Suppressor macrophage treated with lipopolysaccharide for 4 hours (primary cell): ENCODE results near the gene SEC24D.

Experiments used
- DNase-seq: peaks from one replicate; pipeline ENCODE4 v3.0.0-alpha.2; 2020

The SEC24D gene

GRCh38 chr4:118772081-118772766 is 63.7 kb downstream of the SEC24D start:
- DNase-seq = peak; percentile 48

DNA sequence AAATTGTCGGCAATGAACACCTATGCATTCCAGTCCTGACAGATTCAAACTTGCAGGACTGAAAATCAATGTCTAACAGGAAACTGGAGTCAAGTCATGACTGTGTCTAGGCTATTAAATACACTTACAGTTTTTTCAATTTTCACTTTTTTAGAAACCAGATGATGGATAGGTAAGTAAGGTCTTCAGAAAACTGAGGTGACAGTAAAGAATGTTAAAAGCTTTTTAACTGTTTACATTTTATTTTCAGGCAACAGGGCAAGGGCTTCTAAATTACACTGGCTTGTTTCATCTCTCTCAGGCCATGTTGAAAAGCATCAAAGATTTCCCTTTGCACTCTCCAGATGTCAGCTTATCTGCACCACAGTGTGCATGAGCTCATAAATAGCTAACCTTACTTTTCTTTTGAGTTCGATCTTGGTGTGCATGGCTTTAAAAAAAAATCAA is 65.2 kb downstream of the SEC24D start:
- DNase-seq = no peak

DNA sequence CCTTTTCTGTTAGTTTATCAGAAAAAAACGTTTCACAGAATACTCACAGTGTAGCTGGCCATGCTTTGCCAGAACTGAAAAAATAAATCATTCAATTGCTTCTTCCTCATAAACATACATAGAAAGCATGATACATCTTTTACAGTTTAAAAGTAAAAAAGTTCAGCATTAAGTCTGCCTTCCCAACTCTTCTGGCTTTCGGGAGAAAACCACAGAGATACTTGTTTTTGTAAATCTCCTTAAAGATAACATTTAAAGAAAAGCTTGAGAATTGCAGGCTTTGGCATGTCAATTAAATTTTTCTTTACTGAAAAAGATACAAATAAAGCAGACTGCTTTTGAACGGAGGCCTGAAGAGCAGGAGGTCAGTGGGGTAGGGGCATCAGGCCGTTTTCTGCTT is 66.8 kb downstream of the SEC24D start:
- DNase-seq = no peak

GRCh38 chr4:118767109-118767508 is 68.8 kb downstream of the SEC24D start:
- DNase-seq = no peak

GRCh38 chr4:118765399-118765798 is 70.5 kb downstream of the SEC24D start:
- DNase-seq = no peak

DNA sequence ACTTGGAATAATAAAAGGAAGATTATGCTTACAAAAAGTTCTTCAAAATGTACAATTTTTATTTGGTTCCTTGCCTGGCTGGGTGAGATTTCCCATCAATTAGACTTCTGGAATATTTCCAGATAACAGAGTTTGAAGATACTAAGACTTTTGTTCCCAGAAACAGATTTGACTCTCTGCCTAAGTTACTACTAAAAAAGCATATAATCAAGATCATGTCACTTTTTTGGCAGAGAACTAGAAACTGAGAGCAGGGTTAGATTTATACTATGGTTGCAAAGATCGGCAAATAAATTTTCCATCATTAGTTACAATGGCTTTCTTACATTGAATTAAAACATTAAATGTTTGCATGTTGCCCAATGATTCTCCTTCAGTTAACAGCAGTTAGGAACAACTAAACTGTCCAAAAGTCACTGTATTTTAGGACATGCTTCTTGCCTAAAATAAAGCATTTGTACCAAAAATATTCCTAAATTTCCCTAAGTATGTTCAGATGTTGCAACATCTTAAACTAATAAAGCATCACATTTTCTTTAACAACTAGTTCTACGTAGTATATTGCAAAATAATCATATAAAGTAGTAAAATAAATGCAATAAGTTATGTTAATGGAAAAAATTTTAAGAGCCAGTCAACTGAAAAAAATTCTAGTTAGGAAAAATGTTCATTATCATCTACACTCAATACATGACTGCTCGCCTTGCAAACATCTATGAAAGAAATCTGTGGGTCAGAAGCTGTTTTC is 73.0 kb downstream of the SEC24D start:
- no peak for DNase-seq

DNA sequence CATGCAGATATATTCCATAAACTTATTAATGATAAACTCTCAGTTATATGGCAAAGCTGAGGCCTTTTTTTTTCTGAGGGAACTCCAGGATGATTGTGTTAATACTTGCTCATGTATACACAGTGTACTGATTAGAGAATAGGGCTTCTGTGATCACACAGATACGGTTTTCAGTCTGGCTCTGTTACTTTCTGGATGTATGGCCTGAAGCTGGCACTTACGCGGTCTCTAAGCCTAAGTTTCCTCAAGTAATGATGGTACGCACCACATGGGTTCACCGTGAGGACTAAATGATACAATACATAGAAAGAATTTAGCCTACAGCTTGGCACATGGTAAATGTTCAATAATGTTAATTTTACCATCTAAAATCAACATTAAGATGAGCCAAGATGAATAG is 73.8 kb downstream of the SEC24D start:
- DNase-seq = no peak

- DNase-seq = no peak
Measured at GRCh38 chr4:118761397-118762016, 74.4 kb downstream of the SEC24D start.

DNA sequence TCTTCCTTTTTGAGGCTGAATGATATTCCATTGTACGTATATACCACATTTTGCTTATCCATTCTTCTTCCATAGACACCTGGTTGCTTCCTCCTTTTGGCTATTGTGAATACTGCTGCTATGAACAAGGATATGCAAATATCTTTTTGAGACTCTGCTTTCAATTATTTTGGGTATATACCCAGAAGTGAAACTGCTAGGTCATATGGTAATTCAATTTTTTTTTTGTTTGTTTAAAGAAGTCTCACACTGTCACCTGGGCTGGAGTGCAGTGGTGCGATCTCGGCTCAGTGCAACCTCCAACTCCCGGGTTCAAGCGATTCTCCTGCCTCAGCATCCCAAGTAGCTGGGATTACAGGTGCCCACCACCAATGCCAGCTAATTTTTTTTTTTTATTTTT is 75.4 kb downstream of the SEC24D start:
- no peak for DNase-seq

- DNase-seq = no peak
Measured at GRCh38 chr4:118760092-118760491, 75.8 kb downstream of the SEC24D start.

DNA sequence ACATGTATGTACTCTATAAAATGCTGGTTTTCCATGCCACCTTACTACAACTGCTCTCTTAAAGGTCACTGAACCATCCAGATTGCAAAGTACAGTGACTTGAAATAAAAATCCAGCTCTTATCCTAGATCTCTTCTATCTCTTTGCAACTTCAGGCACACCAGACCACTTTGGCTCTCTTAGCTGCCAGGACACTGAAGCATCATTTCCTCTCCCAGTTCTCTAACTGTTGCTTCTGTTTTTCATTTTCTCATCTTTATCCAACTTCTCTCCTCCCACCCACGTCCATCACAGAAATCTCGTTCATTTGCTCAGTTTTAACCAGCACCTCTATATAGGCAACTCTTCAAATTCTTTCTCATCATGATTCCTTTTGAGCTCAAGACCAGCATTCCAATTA is 76.4 kb downstream of the SEC24D start:
- DNase-seq = no peak

- no peak for DNase-seq
Measured at GRCh38 chr4:118758293-118758692, 77.6 kb downstream of the SEC24D start.

- no peak for DNase-seq
Measured at GRCh38 chr4:118757761-118758251, 78.1 kb downstream of the SEC24D start.

DNA sequence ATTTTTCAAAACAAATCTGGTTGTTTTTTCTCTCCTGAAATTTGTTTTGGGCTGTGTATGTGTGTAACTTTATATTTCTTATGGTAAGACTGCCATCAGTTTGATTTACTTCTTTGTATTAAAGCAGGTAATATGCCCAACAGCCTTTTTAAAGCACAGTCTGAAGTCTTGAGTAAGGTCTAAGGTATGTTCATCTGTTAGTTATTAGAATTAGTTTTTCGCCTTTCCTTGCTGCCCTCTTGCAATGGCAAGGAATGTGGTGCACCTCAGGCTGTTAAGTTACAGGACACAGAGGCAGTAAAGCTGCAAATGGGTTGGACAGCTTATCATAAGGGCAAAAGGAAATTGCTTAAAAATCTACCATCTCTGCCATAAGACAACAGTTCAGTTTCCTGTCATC is 79.0 kb downstream of the SEC24D start:
- no peak for DNase-seq

GRCh38 chr4:118756429-118756828 is 79.5 kb downstream of the SEC24D start:
- no peak for DNase-seq

DNA sequence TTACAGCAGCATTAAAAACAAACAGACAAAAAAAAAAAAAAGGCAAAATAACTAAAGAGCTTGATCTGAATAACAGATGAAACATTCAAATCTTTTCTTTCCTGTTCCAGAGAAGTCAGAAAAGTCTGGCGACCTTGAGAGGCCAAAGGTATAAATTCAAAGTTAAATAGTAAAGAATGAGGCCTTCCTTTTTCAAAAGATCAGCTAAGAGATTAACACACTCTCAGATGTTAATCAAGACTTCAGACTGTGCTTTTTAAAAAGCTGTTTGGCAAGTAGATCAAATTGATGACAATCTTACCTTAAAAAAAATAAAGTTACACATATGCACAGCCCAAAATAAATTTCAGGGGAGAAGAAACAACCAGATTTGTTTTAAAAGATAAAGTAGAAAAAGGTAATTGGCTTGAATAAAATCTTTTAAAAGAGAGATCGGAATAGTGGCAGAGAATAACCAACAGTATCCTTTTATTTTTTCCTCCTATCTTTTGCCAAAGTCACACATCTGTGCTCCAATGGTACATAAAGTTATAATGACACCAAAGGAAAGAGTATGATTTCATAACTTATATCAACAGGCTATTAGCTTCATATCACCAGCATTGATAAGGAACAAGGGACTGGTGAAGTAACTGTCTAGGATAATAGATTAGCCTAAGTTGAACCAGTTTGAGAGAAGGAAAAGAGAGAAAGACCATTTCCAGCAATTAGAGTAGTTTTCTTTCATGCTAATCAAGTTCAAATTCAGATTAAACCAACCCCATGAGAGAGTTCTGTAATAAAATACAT is 80.3 kb downstream of the SEC24D start:
- no peak for DNase-seq

- DNase-seq = no peak
Measured at GRCh38 chr4:118754890-118755289, 81.0 kb downstream of the SEC24D start.

DNA sequence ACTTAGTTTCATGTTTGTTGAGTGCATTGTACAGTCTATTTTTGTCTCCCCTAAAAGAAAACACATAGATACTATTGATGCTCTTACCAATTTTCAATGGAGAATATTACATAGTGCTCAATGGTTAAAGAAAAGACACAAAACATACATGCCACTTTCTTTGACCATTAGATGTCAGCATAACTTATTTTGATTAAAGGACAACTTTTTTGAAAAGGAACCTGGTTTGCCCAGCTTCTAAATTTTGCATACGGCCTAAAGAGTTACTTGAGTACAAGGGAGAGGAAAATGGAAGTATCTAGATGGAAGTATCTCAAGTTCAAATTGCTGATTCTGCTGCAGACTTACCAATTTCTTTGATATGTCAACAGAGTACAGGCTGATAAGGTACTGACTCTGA is 82.2 kb downstream of the SEC24D start:
- DNase-seq = no peak

- no peak for DNase-seq
Measured at GRCh38 chr4:118753096-118753495, 82.8 kb downstream of the SEC24D start.

GRCh38 chr4:118752551-118752950 is 83.4 kb downstream of the SEC24D start:
- no peak for DNase-seq

GRCh38 chr4:118751629-118752323 is 84.2 kb downstream of the SEC24D start:
- DNase-seq = no peak

DNA sequence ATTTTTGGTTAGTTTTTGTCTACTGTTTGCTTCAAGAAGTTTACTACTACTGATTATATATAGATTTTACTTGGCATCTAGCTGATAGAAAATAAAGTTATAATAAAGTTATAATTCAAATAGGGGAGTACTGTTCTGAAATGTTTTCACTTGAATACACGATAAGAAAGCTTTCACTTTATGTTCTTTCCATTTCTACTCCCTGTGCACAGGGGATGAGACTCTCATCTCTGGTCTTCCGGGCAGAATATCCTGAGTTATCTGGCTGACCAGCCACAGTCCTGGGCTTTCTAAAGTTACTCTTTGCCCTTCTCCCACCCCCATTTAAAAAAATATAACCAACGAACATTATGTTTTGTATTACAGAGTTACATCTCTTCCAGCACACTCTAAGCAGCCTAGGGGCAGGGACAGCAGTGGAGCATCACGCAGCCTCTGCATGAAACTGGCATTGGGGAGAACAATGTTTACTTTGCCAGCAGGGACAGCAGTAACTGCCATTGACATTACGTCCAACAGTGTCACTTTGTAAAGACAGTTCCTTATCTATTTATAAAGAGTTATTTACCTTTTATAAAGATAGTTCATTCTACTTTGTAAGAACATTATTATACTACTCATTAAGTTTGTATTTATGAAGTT is 86.5 kb downstream of the SEC24D start:
- DNase-seq = no peak
